Nephron (organoid): Measurements from ENCODE around the gene SHKBP1.

Source experiments
- H3K27ac Mint-ChIP-seq, 3 experiments: 2 replicates each; pipeline ENCODE4 v1.8.0; 2020; ENCODE audit warnings: mixed read lengths in 3 of 3, mild to moderate bottlenecking in 2 of 3, moderate library complexity in 1 of 3
- H3K27me3 Mint-ChIP-seq: 2 replicates; pipeline ENCODE4 v1.8.0; 2021; ENCODE audit warnings: low read depth, mild to moderate bottlenecking, moderate library complexity, mixed read lengths
- H3K36me3 Mint-ChIP-seq: 2 replicates; pipeline ENCODE4 v1.8.0; 2020; ENCODE audit warnings: low read depth, mixed read lengths
- H3K4me1 Mint-ChIP-seq: 2 replicates; pipeline ENCODE4 v1.8.0; 2020; ENCODE audit warnings: mixed read lengths
- H3K4me3 Mint-ChIP-seq, 3 experiments: 2 replicates each; pipeline ENCODE4 v1.8.0; 2020; ENCODE audit warnings: mild to moderate bottlenecking in 3 of 3, mixed read lengths in 3 of 3, moderate library complexity in 2 of 3
- H3K9me3 Mint-ChIP-seq: 2 replicates; pipeline ENCODE4 v1.8.0; 2020; ENCODE audit warnings: mixed read lengths
- TF ChIP-seq, protein P1 (sequence below), 3 experiments: fragments of 200-600 bp; sonication (generic); IDR thresholded peaks; one replicate each; pipeline ENCODE4 v1.5.0; 2021; ENCODE audit warnings: antibody characterized with exemption in 3 of 3; ENCODE audit not compliant: unreplicated experiment in 3 of 3

The SHKBP1 gene

DNA sequence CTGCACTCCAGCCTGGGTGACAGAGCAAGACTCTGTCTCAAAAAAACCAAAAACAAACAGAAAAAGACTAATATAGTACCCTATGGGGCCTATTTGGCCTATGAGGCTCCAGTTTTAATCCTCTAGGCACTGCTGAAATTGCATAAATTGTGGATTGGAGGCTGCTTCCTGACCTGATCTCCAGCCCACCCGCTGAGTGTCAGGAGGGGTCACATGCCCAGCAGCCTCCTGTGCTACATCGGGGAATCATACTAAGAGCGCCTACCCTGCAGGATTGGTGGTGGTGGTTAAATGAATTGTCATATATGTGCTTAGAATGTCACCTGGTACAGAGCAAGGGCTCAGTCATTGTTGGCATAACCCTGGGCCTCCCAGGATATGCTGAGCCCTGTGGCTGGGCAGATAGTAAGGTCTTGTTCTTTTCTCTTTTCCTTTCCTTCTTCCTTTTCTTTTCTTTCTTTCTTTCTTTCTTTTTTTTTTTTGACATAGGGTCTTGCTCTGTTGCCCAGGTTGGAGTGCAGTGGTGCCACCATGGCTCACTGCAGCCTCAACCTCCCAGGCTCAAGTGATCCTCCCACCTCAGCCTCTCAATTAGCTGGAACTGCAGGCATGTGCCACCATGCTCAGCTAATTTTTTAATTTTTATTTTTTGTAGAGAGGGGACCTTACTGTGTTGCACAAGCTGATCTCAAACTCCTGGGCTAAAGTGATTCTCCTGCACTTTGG, 55.8 kb downstream of the SHKBP1 start:
- Mint-ChIP-seq H3K4me1 (peaks cover 18% of the 10 kb centered on the region), H3K9me3 (no peaks in the 10 kb centered on the region), H3K27ac (peak overlapping the region; percentile 15 to 51 (median 41)), H3K36me3 (peaks cover 19% of the 10 kb centered on the region), H3K4me3 (no peak overlapping the region), H3K27me3 (peaks cover 29% of the 10 kb centered on the region)
- TF ChIP-seq, protein P1, sequence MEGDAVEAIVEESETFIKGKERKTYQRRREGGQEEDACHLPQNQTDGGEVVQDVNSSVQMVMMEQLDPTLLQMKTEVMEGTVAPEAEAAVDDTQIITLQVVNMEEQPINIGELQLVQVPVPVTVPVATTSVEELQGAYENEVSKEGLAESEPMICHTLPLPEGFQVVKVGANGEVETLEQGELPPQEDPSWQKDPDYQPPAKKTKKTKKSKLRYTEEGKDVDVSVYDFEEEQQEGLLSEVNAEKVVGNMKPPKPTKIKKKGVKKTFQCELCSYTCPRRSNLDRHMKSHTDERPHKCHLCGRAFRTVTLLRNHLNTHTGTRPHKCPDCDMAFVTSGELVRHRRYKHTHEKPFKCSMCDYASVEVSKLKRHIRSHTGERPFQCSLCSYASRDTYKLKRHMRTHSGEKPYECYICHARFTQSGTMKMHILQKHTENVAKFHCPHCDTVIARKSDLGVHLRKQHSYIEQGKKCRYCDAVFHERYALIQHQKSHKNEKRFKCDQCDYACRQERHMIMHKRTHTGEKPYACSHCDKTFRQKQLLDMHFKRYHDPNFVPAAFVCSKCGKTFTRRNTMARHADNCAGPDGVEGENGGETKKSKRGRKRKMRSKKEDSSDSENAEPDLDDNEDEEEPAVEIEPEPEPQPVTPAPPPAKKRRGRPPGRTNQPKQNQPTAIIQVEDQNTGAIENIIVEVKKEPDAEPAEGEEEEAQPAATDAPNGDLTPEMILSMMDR (IDR thresholded peaks at IDR 0.05; ENCODE audit: unreplicated experiment in 3 of 3) = no peak

DNA sequence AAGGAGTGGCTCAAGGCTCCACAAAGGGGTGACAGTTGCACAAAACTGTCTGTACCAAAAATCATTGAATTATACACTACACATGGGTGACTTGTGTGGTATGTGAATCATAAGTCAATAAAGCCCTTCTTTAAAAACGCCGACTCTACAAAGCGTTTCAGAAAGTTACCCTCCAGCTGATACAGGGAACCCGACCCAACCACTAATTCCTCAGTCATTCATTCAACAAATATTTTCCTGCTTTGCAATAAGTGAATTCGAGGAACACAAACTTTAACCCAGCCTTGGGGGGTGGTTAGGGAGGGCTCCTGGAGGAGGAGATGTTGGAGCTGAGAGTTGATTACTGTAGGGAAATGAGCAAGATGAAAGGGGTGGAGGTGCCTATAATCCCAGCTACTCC, 56.5 kb downstream of the SHKBP1 start:
- H3K9me3 Mint-ChIP-seq = no peaks in the 10 kb centered on the region
- peak overlapping the region in 2 of 3 experiments; percentile 66 to 76 for H3K27ac Mint-ChIP-seq
- H3K36me3 Mint-ChIP-seq = peaks cover 18% of the 10 kb centered on the region
- peak overlapping the region in 1 of 3 experiments; percentile 48 for H3K4me3 Mint-ChIP-seq
- TF ChIP-seq, protein P1 (IDR thresholded peaks at IDR 0.05; ENCODE audit: unreplicated experiment in 3 of 3) = no peak
- peaks cover 29% of the 10 kb centered on the region for H3K27me3 Mint-ChIP-seq
- H3K4me1 Mint-ChIP-seq = peaks cover 18% of the 10 kb centered on the region

DNA sequence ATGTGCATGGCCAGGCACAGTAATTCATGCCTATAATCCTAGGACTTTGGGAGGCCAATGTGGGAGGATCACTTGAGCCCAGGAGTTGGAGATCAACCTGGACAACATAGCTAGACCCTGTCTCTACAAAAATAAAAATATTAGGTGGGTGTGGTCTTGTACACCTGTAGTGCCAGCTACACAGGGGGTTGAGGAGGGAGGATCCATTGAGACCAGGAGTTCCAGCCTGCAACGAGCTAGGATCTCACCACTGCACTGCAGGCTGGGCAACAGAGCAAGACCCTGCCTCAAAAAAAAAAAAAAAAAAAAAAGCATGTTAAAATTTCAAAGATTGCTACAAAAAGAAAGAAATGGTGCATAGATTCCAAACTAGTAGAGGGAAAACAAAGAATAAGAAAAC, 61.7 kb downstream of the SHKBP1 start:
- H3K4me1 Mint-ChIP-seq = peaks cover 35% of the 10 kb centered on the region
- H3K9me3 Mint-ChIP-seq = no peaks in the 10 kb centered on the region
- peak overlapping the region in 1 of 3 experiments; percentile 92 for H3K27ac Mint-ChIP-seq
- peaks cover 30% of the 10 kb centered on the region for H3K27me3 Mint-ChIP-seq
- H3K36me3 Mint-ChIP-seq = no peaks in the 10 kb centered on the region
- TF ChIP-seq, protein P1 (IDR thresholded peaks at IDR 0.05; ENCODE audit: unreplicated experiment in 3 of 3) = no peak
- H3K4me3 Mint-ChIP-seq = no peak overlapping the region

DNA sequence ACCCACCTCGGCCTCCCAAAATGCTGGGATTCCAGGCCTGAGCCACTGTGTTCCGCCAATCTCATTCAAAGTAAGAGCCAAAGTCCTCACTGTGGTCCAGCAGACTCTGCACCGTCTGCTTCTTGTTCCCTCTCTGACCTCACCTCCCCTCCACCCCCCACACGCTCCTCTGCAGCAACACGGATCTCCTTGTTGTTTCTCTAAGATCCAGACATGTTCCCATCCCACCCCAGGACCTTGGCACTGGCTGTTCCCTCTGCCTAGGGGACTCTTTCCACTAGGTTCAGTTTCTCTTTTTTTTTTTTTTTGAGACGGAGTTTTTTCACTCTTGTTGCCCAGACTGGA, 62.9 kb downstream of the SHKBP1 start:
- TF ChIP-seq, protein P1 (IDR thresholded peaks at IDR 0.05; ENCODE audit: unreplicated experiment in 3 of 3) = no peak
- Mint-ChIP-seq H3K27me3 (peaks cover 26% of the 10 kb centered on the region), H3K4me3 (no peak overlapping the region), H3K9me3 (no peaks in the 10 kb centered on the region), H3K4me1 (peaks cover 28% of the 10 kb centered on the region), H3K36me3 (no peaks in the 10 kb centered on the region), H3K27ac (peak overlapping the region in 1 of 3 experiments; percentile 92)

DNA sequence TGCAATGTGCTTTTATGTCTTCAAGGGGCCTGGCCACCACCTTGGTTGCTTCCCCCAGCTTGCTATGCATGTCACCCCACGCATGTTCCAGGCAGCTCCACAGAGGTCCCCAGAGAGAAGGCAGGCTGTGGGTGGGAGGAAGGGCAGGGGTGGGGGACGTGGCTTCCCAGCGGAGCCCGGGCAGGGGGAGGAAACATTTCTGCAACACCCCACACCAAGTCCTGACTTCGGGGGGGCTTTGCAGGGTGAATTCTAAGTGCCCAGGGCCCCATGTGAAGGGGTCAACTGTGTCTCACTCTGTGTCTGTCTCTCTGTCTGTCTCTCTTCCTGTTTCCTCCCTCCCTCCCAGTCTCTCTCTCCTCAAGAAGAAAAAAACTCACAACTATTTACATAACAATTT, 64.1 kb downstream of the SHKBP1 start:
- peaks cover 15% of the 10 kb centered on the region for H3K27me3 Mint-ChIP-seq
- H3K4me1 Mint-ChIP-seq = peaks cover 31% of the 10 kb centered on the region
- TF ChIP-seq, protein P1 (IDR thresholded peaks at IDR 0.05; ENCODE audit: unreplicated experiment in 3 of 3) = no peak
- peak overlapping the region; percentile 89 to 97 (median 92) for H3K27ac Mint-ChIP-seq
- H3K36me3 Mint-ChIP-seq = no peaks in the 10 kb centered on the region
- H3K4me3 Mint-ChIP-seq = peak overlapping the region; percentile 34 to 54 (median 52)
- no peaks in the 10 kb centered on the region for H3K9me3 Mint-ChIP-seq
